Calu3 (cell line): ENCODE data around the gene RDH16. TPM values are rescaled to one million over a fixed set of nuclear protein-coding genes. Genes with fewer than 3 reads are reported as not detected.
"Not testable (repeated sequence)": the region's sequence is repeated elsewhere in the genome, so short reads cannot be mapped to it uniquely, and the experiment has no call there.

Experiments
- BruUV-seq: library from RNA; stranded (reverse); fragments of 400-500 nt; replicated peaks from 2 replicates; lab custom pipeline; 2021; lab: Mats Ljungman, UMichigan
- CTCF ChIA-PET: fragments of 300-600 bp; sonication (Branson Sonifier 250); formaldehyde crosslinking; loops from one replicate; lab custom pipeline; 2022; ENCODE audit warnings: antibody characterized with exemption; lab: Charles Lee
- DNase-seq: peaks from one replicate; pipeline ENCODE4 v3.0.0; 2022
- H3K27ac Mint-ChIP-seq: one replicate; pipeline ENCODE4 v1.8.0; 2022; ENCODE audit warnings: mixed read lengths; ENCODE audit not compliant: unreplicated experiment
- H3K27me3 Mint-ChIP-seq: one replicate; pipeline ENCODE4 v1.8.0; 2022; ENCODE audit warnings: mixed read lengths; ENCODE audit not compliant: unreplicated experiment
- H3K36me3 Mint-ChIP-seq: one replicate; pipeline ENCODE4 v1.8.0; 2022; ENCODE audit warnings: mild to moderate bottlenecking, moderate library complexity, mixed read lengths; ENCODE audit not compliant: insufficient read depth, unreplicated experiment
- H3K4me1 Mint-ChIP-seq: one replicate; pipeline ENCODE4 v1.8.0; 2022; ENCODE audit warnings: mild to moderate bottlenecking, low read depth, mixed read lengths; ENCODE audit not compliant: unreplicated experiment
- H3K4me3 Mint-ChIP-seq: one replicate; pipeline ENCODE4 v1.8.0; 2022; ENCODE audit warnings: mild to moderate bottlenecking, low read depth, moderate library complexity, mixed read lengths; ENCODE audit not compliant: unreplicated experiment
- H3K9me3 Mint-ChIP-seq: one replicate; pipeline ENCODE4 v1.8.0; 2022; ENCODE audit warnings: low read depth, mixed read lengths; ENCODE audit not compliant: unreplicated experiment
- intact Hi-C: fragments of 100-400 bp; cut with micrococcal nuclease; formaldehyde crosslinking; loops from one replicate; pipeline ENCODE4 v1.10.0; 2022; ENCODE audit not compliant: unreplicated experiment
- total RNA-seq: library from RNA; stranded (reverse); gene quantifications from 2 replicates; pipeline ENCODE4 v1.2.3, GENCODE V29; 2022
- TF ChIP-seq, protein P1 (sequence below): fragments of 200-600 bp; IDR thresholded peaks from one replicate; pipeline ENCODE4 v1.8.0; 2022; ENCODE audit warnings: antibody characterized with exemption; ENCODE audit not compliant: unreplicated experiment

The RDH16 gene
- total RNA-seq, 1 experiment from 2014 or later: 0.28 TPM

DNA sequence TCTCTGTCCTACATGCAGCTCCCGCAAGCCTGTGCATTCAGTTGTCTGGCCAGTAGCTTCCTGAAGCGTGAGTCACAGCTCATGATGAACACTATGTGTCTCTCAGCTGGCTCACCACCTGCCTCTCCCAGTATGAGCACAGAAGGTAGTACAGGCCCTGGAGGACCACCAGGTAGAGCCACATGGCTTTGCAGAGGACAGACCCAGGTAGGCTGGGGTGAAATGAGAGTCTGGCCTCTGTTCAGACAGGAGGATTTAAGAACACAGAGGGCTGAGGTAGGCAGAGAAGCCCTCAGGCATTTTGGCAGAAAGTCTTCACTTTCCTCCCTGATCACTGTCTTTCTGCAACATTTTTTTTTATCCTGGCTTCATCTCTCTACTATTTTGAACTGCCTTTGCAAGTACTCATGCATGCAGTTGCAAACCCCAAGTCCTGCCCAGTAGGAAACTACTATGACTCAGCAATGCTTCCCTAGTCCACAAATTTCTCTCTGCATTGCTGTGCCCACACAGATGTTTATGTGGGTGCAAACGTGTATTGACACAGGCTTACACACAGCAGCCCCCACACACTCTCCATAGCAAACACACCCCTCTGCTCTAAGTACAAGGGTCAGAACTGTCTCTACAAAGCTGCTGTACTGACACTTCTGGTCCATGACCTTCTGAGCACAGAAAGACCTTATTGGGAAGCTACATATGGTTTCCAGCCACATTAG lies 15.9 kb downstream of the RDH16 start:
- Mint-ChIP-seq H3K27ac (peak overlapping the region; percentile 18), H3K36me3 (peaks cover 5% of the 10 kb centered on the region), H3K4me3 (no peak overlapping the region), H3K4me1 (peaks cover 10% of the 10 kb centered on the region), H3K27me3 (peaks cover 18% of the 10 kb centered on the region), H3K9me3 (no peaks in the 10 kb centered on the region)
- BruUV-seq: no TSS peak
- peak; percentile 36 for DNase-seq
- intact Hi-C loops: no loop called here
- CTCF ChIA-PET: no interaction called here
- TF ChIP-seq, protein P1, sequence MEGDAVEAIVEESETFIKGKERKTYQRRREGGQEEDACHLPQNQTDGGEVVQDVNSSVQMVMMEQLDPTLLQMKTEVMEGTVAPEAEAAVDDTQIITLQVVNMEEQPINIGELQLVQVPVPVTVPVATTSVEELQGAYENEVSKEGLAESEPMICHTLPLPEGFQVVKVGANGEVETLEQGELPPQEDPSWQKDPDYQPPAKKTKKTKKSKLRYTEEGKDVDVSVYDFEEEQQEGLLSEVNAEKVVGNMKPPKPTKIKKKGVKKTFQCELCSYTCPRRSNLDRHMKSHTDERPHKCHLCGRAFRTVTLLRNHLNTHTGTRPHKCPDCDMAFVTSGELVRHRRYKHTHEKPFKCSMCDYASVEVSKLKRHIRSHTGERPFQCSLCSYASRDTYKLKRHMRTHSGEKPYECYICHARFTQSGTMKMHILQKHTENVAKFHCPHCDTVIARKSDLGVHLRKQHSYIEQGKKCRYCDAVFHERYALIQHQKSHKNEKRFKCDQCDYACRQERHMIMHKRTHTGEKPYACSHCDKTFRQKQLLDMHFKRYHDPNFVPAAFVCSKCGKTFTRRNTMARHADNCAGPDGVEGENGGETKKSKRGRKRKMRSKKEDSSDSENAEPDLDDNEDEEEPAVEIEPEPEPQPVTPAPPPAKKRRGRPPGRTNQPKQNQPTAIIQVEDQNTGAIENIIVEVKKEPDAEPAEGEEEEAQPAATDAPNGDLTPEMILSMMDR: no peak

DNA sequence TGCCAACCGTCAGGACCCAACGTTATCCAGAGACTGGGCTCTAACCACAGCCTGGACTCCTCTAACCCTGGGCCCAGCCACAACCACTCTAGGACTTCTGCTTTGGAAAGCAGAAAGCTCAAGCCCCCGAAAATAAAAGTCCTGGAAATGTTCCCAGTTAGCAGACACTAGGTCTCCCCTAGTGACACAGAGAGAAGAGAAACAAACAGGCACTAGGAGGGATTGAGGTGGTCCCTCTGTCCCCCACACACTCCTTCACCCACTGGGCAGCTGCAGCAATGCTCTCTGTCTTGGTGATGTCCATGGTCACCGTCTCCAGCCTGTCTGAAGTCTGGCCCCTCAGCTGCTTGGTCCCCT lies 16.5 kb downstream of the RDH16 start:
- peak overlapping the region; percentile 18 for H3K27ac Mint-ChIP-seq
- H3K4me3 Mint-ChIP-seq, H3K9me3 Mint-ChIP-seq: not testable (repeated sequence)

DNA sequence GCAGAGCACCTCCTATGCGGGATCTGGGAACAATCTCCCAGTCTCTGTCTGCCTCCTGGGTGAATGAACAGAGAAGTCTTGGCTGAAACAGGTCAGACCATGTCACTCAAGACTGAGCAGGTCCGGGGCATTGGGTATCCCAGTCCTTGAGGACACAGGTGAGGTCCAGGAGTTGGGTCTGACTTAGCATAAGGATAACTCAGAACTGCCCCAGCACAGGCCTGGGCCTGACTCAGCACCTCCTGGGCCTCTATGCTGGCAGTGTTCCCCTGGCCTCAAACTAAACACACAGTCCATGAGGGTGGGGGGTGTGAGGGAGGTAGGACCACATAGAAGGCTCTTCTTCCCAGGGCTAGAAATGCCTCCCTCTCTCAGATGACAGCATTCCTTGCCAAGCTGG lies 21.7 kb downstream of the RDH16 start:
- H3K36me3 Mint-ChIP-seq: no peaks in the 10 kb centered on the region
- no peak overlapping the region for H3K4me3 Mint-ChIP-seq
- no peaks in the 10 kb centered on the region for H3K9me3 Mint-ChIP-seq
- no peak for DNase-seq
- TF ChIP-seq, protein P1: no peak
- H3K4me1 Mint-ChIP-seq: peaks cover 10% of the 10 kb centered on the region
- intact Hi-C loops: no loop called here
- no TSS peak for BruUV-seq
- H3K27ac Mint-ChIP-seq: no peak overlapping the region
- CTCF ChIA-PET: no interaction called here
- peaks cover 21% of the 10 kb centered on the region for H3K27me3 Mint-ChIP-seq

More for the DNA sequence above, 16.5 kb downstream of the RDH16 start:
- Mint-ChIP-seq H3K27me3 (peaks cover 21% of the 10 kb centered on the region), H3K4me1 (peaks cover 10% of the 10 kb centered on the region)
- CTCF ChIA-PET, DNase-seq, intact Hi-C loops, H3K36me3 Mint-ChIP-seq, BruUV-seq: not testable (repeated sequence)

DNA sequence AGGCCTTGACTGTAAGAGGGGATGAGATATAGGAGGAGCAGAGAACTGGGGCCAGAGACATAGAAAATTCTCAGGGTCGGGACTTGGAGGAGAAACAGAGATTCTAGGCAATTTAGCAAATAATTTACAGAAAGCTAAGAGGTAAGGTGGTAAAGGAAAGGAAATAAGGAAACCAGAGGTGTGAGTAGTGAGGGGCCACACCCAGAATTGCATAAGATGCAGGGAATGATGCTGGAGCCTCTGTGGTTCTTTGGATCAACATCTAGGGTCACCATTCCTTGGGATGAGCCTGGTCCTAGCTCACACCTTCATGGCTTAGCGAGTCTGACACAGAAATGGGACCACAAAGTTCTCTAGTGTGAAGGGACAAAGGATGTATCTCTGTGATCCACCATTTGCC lies 22.3 kb downstream of the RDH16 start:
- no peaks in the 10 kb centered on the region for H3K36me3 Mint-ChIP-seq
- H3K27me3 Mint-ChIP-seq: peaks cover 23% of the 10 kb centered on the region
- H3K27ac Mint-ChIP-seq: no peak overlapping the region
- CTCF ChIA-PET: no interaction called here
- BruUV-seq: no TSS peak
- no peaks in the 10 kb centered on the region for H3K9me3 Mint-ChIP-seq
- DNase-seq: no peak
- intact Hi-C loops: no loop called here
- H3K4me3 Mint-ChIP-seq: no peak overlapping the region
- TF ChIP-seq, protein P1: no peak
- peaks cover 10% of the 10 kb centered on the region for H3K4me1 Mint-ChIP-seq

DNA sequence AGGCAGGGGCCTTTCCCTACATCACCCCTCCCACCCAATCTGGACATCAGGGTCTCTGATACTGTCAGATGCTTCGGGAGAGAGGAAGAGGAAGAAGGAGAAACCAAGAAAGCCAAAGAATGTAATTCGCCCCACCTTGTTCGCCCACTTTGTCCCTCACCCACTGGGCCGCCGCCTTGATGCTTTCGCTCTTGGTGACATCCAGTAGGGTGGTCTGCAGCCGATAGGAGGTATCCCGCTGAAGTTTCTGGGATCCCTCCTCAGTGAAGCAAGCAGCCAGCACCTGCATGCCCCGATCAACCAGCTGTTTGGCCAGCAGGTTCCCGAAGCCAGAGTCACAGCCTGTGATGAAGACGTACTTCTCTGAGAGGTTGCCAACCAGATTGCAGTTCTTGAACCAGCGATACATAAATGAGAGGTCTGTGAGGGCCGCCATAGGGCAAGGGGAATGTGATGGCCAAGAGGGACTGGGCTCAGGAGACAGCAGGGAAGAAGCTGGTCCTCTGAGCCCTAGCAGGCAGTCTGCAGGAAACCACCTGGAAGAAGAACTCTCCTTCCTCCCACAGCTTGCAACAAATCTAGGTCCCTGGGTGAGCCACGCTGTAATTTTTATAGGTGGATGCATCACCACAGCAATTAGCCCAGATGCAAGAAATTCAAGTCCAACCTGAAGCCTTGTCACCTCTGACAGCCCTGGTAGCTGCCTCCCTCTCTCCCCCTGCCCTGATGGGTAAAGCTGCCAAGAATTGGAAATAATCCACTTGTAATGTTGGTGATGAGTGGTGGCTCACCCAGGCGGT lies 23.4 kb downstream of the RDH16 start, which contains the start of gene SDR9C7:
SDR9C7 (minus strand) TSS at position 583 of the 800 bp plus-strand sequence; CDS start at position 436, 147 bp downstream.
- CTCF ChIA-PET: no interaction called here
- BruUV-seq: no TSS peak
- no peak for DNase-seq
- intact Hi-C loops: no loop called here
- Mint-ChIP-seq H3K9me3 (no peaks in the 10 kb centered on the region), H3K27me3 (peaks cover 34% of the 10 kb centered on the region), H3K4me1 (peaks cover 10% of the 10 kb centered on the region), H3K4me3 (no peak within 1 kb of the TSS), H3K36me3 (no peaks in the 10 kb centered on the region), H3K27ac (no peak within 1 kb of the TSS)
- TF ChIP-seq, protein P1: no peak
